ENCODE data around the gene CNOT2.

The CNOT2 gene

DNA sequence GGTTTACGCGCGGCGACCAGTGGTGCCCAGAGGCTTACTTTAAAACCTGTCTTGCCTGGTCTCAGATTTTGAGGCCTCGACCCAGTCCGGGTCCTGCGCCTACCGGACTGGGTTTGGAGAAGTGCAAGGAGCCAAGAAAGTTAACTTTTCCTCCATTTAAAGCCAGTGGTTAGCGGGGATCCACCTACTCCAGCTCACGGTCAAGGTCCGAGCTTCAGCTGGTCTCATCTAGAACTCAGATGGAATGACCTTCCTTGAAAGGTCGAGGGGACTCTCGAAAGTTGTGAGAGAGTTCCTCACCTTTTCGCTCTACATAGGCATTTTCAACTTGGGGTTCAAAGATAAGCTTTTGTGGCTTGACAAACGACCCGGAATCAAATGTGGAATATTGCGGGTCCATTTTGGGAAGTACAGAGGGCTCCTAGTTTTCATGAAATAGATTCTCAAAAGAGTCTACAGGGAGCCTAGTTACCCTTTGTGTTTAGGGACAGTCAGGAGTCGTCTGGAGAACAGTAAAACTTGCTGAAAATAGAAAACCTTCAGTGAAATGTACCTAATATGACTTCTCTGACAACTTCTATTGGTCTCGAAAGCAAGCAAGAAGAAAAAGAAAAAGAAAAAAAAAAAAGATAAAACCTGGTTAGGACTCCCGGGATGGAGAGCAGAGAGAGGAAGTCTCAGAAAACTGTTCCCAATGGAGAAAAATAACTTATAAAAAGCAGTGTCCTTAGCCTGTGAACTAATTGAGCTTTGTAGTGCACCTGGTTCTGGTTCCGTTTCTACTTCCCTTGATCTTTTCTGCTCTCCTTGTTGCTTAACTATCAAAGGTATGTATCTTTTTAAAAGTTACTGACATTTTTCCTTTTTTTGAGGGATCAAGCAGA is 124.3 kb downstream of the CNOT2 start:
- peak overlapping the region; percentile 68 to 77 for H3K27ac ChIP-seq
- H3K36me3 ChIP-seq = no peaks in the 10 kb centered on the region
- TF ChIP-seq, protein P1, sequence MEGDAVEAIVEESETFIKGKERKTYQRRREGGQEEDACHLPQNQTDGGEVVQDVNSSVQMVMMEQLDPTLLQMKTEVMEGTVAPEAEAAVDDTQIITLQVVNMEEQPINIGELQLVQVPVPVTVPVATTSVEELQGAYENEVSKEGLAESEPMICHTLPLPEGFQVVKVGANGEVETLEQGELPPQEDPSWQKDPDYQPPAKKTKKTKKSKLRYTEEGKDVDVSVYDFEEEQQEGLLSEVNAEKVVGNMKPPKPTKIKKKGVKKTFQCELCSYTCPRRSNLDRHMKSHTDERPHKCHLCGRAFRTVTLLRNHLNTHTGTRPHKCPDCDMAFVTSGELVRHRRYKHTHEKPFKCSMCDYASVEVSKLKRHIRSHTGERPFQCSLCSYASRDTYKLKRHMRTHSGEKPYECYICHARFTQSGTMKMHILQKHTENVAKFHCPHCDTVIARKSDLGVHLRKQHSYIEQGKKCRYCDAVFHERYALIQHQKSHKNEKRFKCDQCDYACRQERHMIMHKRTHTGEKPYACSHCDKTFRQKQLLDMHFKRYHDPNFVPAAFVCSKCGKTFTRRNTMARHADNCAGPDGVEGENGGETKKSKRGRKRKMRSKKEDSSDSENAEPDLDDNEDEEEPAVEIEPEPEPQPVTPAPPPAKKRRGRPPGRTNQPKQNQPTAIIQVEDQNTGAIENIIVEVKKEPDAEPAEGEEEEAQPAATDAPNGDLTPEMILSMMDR (IDR thresholded peaks at IDR 0.05) = no peak
- H3K4me3 ChIP-seq = peak overlapping the region; percentile 83 to 92
- H3K4me1 ChIP-seq = peaks cover 0 to 24% (median 6%) of the 10 kb centered on the region in 4 donors
- intact Hi-C loops (cut with DNase I; ENCODE audit: low total_unique reads) = loop anchor here (10.0 kb wide), 1 partner anchor 463 kb away; no protein-coding TSS in a partner anchor
- no peaks in the 10 kb centered on the region for H3K27me3 ChIP-seq
- H3K9me3 ChIP-seq = no peaks in the 10 kb centered on the region
- DNase-seq = no peak

DNA sequence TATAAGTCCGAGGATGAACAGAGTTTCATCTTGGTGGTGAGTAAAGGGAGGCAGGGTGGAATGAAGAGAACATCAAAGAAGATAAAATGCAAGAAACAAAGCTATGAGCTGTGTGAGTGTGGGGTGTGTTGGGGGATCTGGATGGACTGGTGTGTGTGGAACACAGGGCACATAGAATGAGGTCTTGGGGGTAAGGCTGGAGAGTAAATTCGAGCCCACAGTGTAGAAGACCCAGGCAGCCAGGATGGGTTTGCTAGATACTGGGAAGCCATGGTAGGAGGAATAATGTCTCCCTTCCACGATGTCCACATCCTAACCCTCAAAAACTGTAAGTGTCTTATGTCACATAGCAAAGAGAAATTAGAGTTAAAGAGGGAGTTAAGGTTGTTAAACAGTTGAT is 129.6 kb downstream of the CNOT2 start:
- TF ChIP-seq, protein P1 (IDR thresholded peaks at IDR 0.05) = no peak
- intact Hi-C loops (cut with DNase I; ENCODE audit: low total_unique reads) = no loop called here
- DNase-seq = no peak
- peaks cover 0 to 15% (median 0%) of the 10 kb centered on the region in 4 donors for H3K4me1 ChIP-seq
- H3K27me3 ChIP-seq = no peaks in the 10 kb centered on the region
- no peak overlapping the region for H3K4me3 ChIP-seq
- H3K27ac ChIP-seq = no peak overlapping the region
- no peaks in the 10 kb centered on the region for H3K9me3 ChIP-seq
- no peaks in the 10 kb centered on the region for H3K36me3 ChIP-seq

DNA sequence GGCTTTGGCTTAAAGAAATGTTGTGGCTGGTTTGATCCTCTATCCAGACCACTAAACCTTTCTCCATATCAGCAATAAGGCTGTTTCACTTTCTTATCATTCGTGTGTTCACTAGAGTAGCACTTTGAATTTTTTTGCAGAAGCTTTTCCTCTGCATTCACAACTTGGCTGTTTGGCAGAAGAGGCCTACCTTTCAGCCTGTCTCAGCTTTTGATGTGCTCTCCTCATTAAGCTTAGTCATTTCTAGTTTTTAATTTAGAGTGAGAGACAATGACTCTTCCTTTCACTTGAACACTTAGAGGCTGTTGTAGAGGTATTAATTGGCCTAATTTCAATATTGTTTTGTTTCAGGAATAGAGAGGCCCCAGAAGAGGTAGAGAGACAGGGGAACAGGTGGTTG is 136.6 kb downstream of the CNOT2 start:
- H3K27me3 ChIP-seq = no peaks in the 10 kb centered on the region
- peaks cover 0 to 6% (median 0%) of the 10 kb centered on the region in 3 donors for H3K36me3 ChIP-seq
- no peak for DNase-seq
- peaks cover 0 to 6% (median 0%) of the 10 kb centered on the region in 3 donors for H3K9me3 ChIP-seq
- no peak overlapping the region for H3K4me3 ChIP-seq
- no peaks in the 10 kb centered on the region for H3K4me1 ChIP-seq
- TF ChIP-seq, protein P1 (IDR thresholded peaks at IDR 0.05) = no peak
- intact Hi-C loops (cut with DNase I; ENCODE audit: low total_unique reads) = no loop called here
- no peak overlapping the region for H3K27ac ChIP-seq

DNA sequence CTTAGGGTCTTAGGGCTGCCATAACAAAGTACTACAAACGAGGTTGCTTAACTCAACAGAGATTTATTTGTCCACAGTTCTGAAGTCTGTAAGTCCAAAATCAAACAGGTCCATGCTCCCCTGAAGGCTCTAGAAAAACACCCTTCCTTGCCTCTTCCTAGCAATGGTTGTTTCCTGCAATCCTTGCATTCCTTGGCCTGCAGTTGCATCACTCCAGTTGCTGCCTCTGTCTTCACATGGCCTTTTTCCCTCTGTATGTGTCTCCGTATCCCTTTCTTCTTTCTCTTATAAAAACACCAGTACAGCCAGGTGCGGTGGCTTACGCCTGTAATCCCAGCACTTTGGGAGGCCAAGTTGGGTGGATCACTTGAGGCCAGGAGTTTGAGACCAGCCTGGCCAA is 140.3 kb downstream of the CNOT2 start:
- no peak for DNase-seq
- TF ChIP-seq, protein P1 (IDR thresholded peaks at IDR 0.05) = no peak
- H3K4me3 ChIP-seq = no peak overlapping the region
- H3K27me3 ChIP-seq = no peaks in the 10 kb centered on the region
- peaks cover 0 to 6% (median 0%) of the 10 kb centered on the region in 3 donors for H3K9me3 ChIP-seq
- intact Hi-C loops (cut with DNase I; ENCODE audit: low total_unique reads) = no loop called here
- H3K36me3 ChIP-seq = peaks cover 0 to 5% (median 0%) of the 10 kb centered on the region in 3 donors
- no peaks in the 10 kb centered on the region for H3K4me1 ChIP-seq
- H3K27ac ChIP-seq = no peak overlapping the region

DNA sequence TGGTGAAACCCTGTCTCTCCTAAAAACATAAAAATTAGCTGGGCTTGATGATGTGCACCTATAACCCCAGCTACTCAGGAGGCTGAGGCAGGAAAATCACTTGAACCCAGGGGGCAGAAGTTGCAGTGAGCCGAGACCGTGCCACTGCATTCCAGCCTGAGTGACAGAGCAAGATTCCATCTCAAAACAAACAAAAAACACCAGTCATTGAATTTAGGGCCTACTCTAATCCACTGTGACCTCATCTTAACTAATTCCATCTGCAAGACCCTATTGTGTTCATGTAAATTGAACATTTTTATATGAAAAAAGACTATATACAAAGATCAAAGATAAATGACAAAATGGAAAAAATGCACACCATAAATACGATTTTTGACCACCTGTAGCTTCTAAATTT is 140.7 kb downstream of the CNOT2 start:
- peaks cover 0 to under 1% (median 0%) of the 10 kb centered on the region in 3 donors for H3K36me3 ChIP-seq
- peaks cover 0 to 5% (median 0%) of the 10 kb centered on the region in 3 donors for H3K9me3 ChIP-seq
- DNase-seq = no peak
- no peak overlapping the region for H3K27ac ChIP-seq
- H3K4me1 ChIP-seq = no peaks in the 10 kb centered on the region
- TF ChIP-seq, protein P1 (IDR thresholded peaks at IDR 0.05) = no peak
- H3K4me3 ChIP-seq = no peak overlapping the region
- intact Hi-C loops (cut with DNase I; ENCODE audit: low total_unique reads) = no loop called here
- no peaks in the 10 kb centered on the region for H3K27me3 ChIP-seq

Measured in tibial artery (tissue), 4 donors.